Testis (tissue), 2 donors: ENCODE data around the gene LMNB1.

Experiments
- POLR2A ChIP-seq: fragments of 450-650 bp; IDR thresholded peaks from one replicate; pipeline ENCODE4 v1.6.1; 2017; ENCODE audit warnings: antibody characterized with exemption, mild to moderate bottlenecking, moderate library complexity
- TF ChIP-seq, protein P1 (sequence below), 3 experiments: fragments of 450-650 bp in 2 of 3; fragments of 200-600 bp in 1 of 3; sonication (generic) in 1 of 3; IDR thresholded peaks; one replicate each; pipeline ENCODE4 v1.5.1; 2016 to 2019; ENCODE audit warnings: antibody characterized with exemption in 3 of 3, mild to moderate bottlenecking in 2 of 3, moderate library complexity in 1 of 3

DNA sequence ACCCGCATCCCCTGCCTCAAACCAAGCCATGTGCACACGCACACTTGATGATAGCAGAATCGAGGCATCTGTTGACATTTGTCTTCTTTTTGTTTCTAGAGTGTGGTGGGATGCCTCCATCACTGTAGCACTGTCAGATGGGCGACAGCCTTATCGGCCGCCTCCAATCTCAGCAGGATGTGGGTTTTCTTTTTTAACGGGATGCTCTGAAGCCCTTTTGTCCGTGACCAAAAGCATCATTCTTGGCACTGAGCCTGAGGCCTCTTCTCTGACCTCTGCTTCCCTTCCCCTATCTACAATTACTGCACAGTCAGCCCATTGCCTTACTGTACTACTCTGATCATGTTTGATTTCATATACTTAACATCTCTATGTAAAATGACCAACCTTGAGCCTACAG lies 78.3 kb downstream of the LMNB1 start:
- TF ChIP-seq, protein P1, sequence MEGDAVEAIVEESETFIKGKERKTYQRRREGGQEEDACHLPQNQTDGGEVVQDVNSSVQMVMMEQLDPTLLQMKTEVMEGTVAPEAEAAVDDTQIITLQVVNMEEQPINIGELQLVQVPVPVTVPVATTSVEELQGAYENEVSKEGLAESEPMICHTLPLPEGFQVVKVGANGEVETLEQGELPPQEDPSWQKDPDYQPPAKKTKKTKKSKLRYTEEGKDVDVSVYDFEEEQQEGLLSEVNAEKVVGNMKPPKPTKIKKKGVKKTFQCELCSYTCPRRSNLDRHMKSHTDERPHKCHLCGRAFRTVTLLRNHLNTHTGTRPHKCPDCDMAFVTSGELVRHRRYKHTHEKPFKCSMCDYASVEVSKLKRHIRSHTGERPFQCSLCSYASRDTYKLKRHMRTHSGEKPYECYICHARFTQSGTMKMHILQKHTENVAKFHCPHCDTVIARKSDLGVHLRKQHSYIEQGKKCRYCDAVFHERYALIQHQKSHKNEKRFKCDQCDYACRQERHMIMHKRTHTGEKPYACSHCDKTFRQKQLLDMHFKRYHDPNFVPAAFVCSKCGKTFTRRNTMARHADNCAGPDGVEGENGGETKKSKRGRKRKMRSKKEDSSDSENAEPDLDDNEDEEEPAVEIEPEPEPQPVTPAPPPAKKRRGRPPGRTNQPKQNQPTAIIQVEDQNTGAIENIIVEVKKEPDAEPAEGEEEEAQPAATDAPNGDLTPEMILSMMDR (IDR thresholded peaks at IDR 0.05): no peak
- no peak for TF ChIP-seq POLR2A
